Heart left ventricle (tissue), 13 donors: Measurements from ENCODE around the gene USP13.

Experiments used
- CTCF ChIP-seq, 12 donors: fragments of 200-600 bp; sonication (generic) in 4 of 12; IDR thresholded peaks; one replicate each; pipeline versions ENCODE4 v1.5.0 to v1.8.0; 2018 to 2022; ENCODE audit warnings: antibody characterized with exemption in 12 of 12, mild to moderate bottlenecking in 5 of 12
- POLR2A ChIP-seq, 2 donors: fragments of 450-650 bp; IDR thresholded peaks; one replicate each; pipeline ENCODE4 v1.6.1; 2017; ENCODE audit warnings: antibody characterized with exemption in 2 of 2, mild to moderate bottlenecking in 2 of 2, moderate library complexity in 2 of 2
- donor health status: ischemic (EF 13 %, LVEDD 7.1; RV severe dilation, severe dysfunction).
- donor health status: DM: no; HTN: yes; CAD: no.
- donor health status: DM: no; HTN: no; CAD: no.
- donor health status: ischemic (EF 25% LVEDD 6.9; RV normal size, moderate dysfunction).
- donor health status: ischemic (EF 25% LVEDD 5.7; RV mildly dilated, moderate dysfunction).
- donor health status: ischemic (EF 35%, LVEDD 5.7; RV mildly dilated, moderate dysfunction).
- donor health status: nonischemic (EF 11% LVEDD 7.7; RV severe dilation, severe dysfunction).
- donor health status: DM: yes; HTN: yes; CAD: no.
- donor health status: PGD.
- donor health status: ischemic (EF 29% LVEDD 5.4; RV normal size, mild dysfunction).
- donor health status: nonischemic (EF 23%, LVEDD 6.1; RV moderate dilation, normal function).

GRCh38 chr3:179729981-179730380 lies 77.1 kb downstream of the USP13 start:
- TF ChIP-seq POLR2A (IDR thresholded peaks at IDR 0.05) (no peak), CTCF (IDR thresholded peaks at IDR 0.05) (no peak)
